GM21723 (cell line): ENCODE measurements around the gene ZNF775.
A peak's percentile ranks its signal among the peaks of the same experiment; 100 is the strongest.

Source experiments
- ATAC-seq: cut with Tn5 transposase; IDR thresholded peaks from one replicate; pipeline ENCODE4 v1.9.1; 2021; ENCODE audit warnings: mild to moderate bottlenecking, moderate library complexity; ENCODE audit not compliant: unreplicated experiment

The ZNF775 gene

GRCh38 chr7:150345012-150345411 is 34.1 kb upstream of the ZNF775 start:
- ATAC-seq: no peak

GRCh38 chr7:150346922-150347321 is 32.2 kb upstream of the ZNF775 start:
- no peak for ATAC-seq

DNA sequence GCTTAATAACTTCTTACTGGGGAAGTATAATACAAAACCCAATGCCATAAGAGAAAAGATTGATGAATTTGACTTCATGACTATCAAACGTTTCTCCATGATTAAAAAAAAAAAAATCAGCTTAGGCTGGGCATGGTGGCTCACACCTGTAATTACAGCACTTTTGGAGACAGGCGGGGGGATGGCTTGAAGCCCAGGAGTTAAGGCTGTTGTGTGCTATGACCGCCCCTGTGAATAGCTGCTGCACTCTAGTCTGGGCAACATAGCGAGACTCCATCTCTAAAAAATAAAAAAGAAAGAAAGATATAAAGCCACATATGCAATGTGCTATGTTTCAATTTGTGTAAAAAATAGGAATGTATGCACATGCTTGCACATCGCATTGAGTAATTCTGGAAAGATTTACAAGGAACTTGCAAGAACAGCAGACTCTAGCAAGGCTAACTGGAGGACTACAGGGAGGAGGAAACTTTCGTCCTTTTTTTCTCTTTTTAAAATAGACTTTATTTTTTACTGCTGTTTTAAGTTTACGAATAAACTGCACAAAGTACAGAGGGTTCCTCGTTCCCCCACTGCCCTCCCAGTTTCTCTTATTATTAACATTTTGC is 27.4 kb upstream of the ZNF775 start:
- no peak for ATAC-seq

DNA sequence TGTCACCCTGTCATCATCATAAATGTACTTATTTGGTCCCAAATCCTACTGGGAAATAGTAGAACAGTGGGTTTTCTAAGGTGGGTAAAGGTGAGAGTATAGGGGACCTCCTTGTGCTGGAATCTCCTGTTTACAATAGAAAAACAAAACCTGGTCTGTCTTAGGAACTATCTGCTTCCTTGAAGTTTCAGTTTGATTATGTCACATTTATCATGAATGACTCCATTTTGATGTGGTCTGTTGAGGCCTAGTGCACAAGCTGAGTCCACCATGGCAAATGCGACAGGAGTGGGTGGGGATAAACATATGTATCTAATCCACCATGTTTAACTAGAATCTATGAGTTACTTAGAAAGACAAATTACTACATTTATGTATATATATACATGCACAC is 23.5 kb upstream of the ZNF775 start:
- ATAC-seq: no peak

DNA sequence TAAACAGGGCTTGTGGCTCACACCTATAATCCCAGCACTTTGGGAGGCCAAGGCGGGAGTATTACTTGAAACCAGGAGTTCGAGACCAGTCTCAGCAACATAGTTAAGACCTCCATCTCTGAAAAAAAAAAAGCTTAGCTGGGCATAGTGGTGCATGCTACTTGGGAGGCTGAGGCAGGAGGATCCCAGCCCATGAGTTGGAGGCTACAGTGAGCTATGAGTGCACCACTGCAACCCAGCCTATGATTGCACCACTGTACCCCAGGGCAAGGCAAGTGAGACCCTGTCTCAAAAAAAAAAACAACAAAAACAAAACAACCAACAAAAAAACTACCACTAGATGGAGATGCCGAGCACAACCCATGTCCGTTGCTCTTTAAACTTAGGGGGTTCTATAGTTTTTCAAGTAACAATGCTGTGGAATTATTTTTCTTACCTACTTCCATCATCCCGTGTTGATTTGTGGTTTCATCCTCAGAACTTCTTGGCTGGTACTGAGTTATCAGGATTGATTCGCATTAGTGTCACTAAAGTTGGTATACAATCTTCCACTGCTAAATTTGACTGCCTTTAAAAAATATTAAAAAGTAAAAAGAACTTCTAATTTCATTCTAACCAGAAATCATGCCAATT is 22.7 kb upstream of the ZNF775 start:
- ATAC-seq: no peak

GRCh38 chr7:150357270-150357669 is 21.9 kb upstream of the ZNF775 start:
- ATAC-seq: peak; percentile 58

GRCh38 chr7:150357771-150358427 is 21.2 kb upstream of the ZNF775 start:
- ATAC-seq: peak; percentile 24

GRCh38 chr7:150358433-150358832 is 20.7 kb upstream of the ZNF775 start:
- no peak for ATAC-seq

GRCh38 chr7:150358988-150359621 is 20.0 kb upstream of the ZNF775 start:
- no peak for ATAC-seq

DNA sequence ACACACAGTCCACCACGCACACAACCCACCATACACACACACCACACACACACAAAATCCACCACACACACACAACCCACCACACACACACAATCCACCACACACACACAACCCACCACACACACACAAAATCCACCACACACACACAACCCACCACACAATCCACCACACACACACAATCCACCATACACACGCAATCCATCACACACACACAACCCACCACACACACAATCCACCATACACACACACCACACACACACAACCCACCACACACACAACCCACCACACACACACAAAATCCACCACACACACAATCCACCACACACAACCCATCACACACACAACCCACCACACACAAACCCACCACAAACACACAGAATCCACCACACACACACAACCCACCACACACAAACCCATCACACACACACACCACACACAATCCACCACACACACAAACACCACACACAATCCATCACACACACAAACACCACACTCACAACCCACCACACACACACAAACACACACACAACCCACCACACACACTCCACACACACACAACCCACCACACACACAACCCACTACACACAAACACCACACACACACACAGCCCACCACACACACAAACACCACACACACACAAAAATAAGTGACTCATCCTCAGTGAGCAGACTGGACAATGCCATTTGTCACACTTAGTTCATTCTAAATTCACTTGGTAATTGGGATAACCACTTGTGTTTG is 19.3 kb upstream of the ZNF775 start:
- no peak for ATAC-seq

GRCh38 chr7:150360363-150361058 is 18.6 kb upstream of the ZNF775 start:
- no peak for ATAC-seq

DNA sequence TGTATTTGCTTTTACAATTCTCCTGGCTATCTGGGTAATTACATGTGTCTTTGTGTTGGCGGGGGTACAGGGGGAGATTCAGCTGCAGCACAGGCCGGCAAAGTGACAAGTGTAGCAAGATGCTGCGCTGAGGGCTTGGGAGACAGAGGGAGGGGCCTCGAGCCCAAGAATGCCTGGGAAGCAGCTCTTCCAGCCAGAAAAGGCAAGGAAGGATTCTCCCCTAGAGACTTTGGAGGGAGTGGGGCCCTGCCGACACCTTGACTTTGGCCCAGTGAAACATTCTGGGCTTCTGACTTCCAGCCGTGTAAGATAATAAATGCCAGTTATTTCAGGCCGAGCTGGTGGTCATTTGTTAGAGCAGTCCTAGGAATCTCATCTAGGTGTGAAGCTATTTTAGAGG is 17.7 kb upstream of the ZNF775 start:
- no peak for ATAC-seq

GRCh38 chr7:150361807-150362621 is 17.1 kb upstream of the ZNF775 start:
- no peak for ATAC-seq

- ATAC-seq: no peak
Observed at GRCh38 chr7:150363370-150363769, 15.8 kb upstream of the ZNF775 start.

- ATAC-seq: no peak
Observed at GRCh38 chr7:150363872-150364271, 15.3 kb upstream of the ZNF775 start.

- no peak for ATAC-seq
Observed at GRCh38 chr7:150365194-150365593, 13.9 kb upstream of the ZNF775 start.

GRCh38 chr7:150365673-150366398 is 13.3 kb upstream of the ZNF775 start:
- no peak for ATAC-seq

GRCh38 chr7:150367677-150368095 is 11.4 kb upstream of the ZNF775 start:
- no peak for ATAC-seq
